Peyer's patch (tissue), 4 donors: ENCODE data around the gene MRGPRD. TPM values are rescaled to one million over a fixed set of nuclear protein-coding genes. Genes with fewer than 3 reads are reported as not detected.

Experiments used
- DNase-seq, 3 donors: peaks; one replicate each; pipeline ENCODE4 v3.0.0-alpha.2; 2017 to 2019
- H3K27ac ChIP-seq, 4 donors: fragments of 200-600 bp; sonication (generic); one replicate each; pipeline ENCODE4 v1.5.1; 2016 to 2019
- H3K27me3 ChIP-seq, 2 donors: fragments of 200-600 bp; sonication (generic); one replicate each; pipeline ENCODE4 v1.5.1; 2019
- H3K36me3 ChIP-seq, 3 donors: fragments of 200-600 bp; sonication (generic); one replicate each; pipeline ENCODE4 v1.5.1; 2016 to 2019
- H3K4me1 ChIP-seq, 4 donors: fragments of 200-600 bp; sonication (generic); one replicate each; pipeline ENCODE4 v1.5.1; 2016 to 2019
- H3K4me3 ChIP-seq, 4 donors: fragments of 200-600 bp; sonication (generic); 1 replicate in 3 of 4; 2 replicates in 1 of 4; pipeline ENCODE4 v1.5.1; 2016 to 2019; ENCODE audit warnings: mild to moderate bottlenecking in 1 of 4
- H3K9me3 ChIP-seq, 4 donors: fragments of 200-600 bp; sonication (generic); one replicate each; pipeline ENCODE4 v1.5.1; 2016 to 2019; ENCODE audit warnings: mild to moderate bottlenecking in 1 of 4
- CTCF ChIP-seq, 6 experiments: fragments of 450-650 bp in 4 of 6; fragments of 200-600 bp in 2 of 6; sonication (generic) in 1 of 6; IDR thresholded peaks; one replicate each; pipeline ENCODE4 v1.5.1; 2017 to 2019; ENCODE audit warnings: antibody characterized with exemption in 6 of 6, mild to moderate bottlenecking in 3 of 6, moderate library complexity in 1 of 6
- POLR2A ChIP-seq, 2 donors: fragments of 450-650 bp; IDR thresholded peaks; one replicate each; pipeline ENCODE4 v1.5.1; 2017; ENCODE audit warnings: antibody characterized with exemption in 2 of 2, mild to moderate bottlenecking in 2 of 2, moderate library complexity in 2 of 2
- total RNA-seq, 4 donors: library from RNA; depleted of rRNA; stranded (reverse); fragments of >200 nt; gene quantifications; one replicate each; pipeline ENCODE4 v1.1.0, GENCODE V29; 2016

MRGPRD gene
- total RNA-seq, 4 donors from 2014 or later = not detected

- H3K36me3 ChIP-seq = no peaks in the 10 kb centered on the region
- DNase-seq = peak in 1 of 3 donors; percentile 31
- H3K4me3 ChIP-seq = no peak overlapping the region
- no peak overlapping the region for H3K27ac ChIP-seq
- H3K27me3 ChIP-seq = no peaks in the 10 kb centered on the region
- no peaks in the 10 kb centered on the region for H3K9me3 ChIP-seq
- H3K4me1 ChIP-seq = no peaks in the 10 kb centered on the region
- no peak for TF ChIP-seq POLR2A (IDR thresholded peaks at IDR 0.05)
- TF ChIP-seq CTCF (IDR thresholded peaks at IDR 0.05) = no peak
Measured at GRCh38 chr11:68989936-68990606, 9.3 kb upstream of the MRGPRD start.

- Histone ChIP-seq H3K36me3 (no peaks in the 10 kb centered on the region), H3K4me3 (no peak overlapping the region), H3K27me3 (no peaks in the 10 kb centered on the region), H3K27ac (no peak overlapping the region), H3K4me1 (no peaks in the 10 kb centered on the region), H3K9me3 (no peaks in the 10 kb centered on the region)
- no peak for TF ChIP-seq POLR2A (IDR thresholded peaks at IDR 0.05)
- TF ChIP-seq CTCF (IDR thresholded peaks at IDR 0.05) = no peak
- no peak for DNase-seq
Measured at GRCh38 chr11:68988491-68988890, 7.7 kb upstream of the MRGPRD start.

- Histone ChIP-seq H3K27me3 (no peaks in the 10 kb centered on the region), H3K27ac (no peak overlapping the region)
Measured at GRCh38 chr11:68987211-68987610, 6.4 kb upstream of the MRGPRD start.

GRCh38 chr11:68983801-68984200, 3.0 kb upstream of the MRGPRD start:
- Histone ChIP-seq H3K27me3 (no peaks in the 10 kb centered on the region), H3K9me3 (no peaks in the 10 kb centered on the region), H3K27ac (no peak overlapping the region), H3K4me1 (no peaks in the 10 kb centered on the region), H3K36me3 (no peaks in the 10 kb centered on the region), H3K4me3 (no peak overlapping the region)
- TF ChIP-seq POLR2A (IDR thresholded peaks at IDR 0.05) (no peak), CTCF (IDR thresholded peaks at IDR 0.05) (no peak)
- peak in 1 of 3 donors; percentile 5 for DNase-seq

More at GRCh38 chr11:68987211-68987610, 6.4 kb upstream of the MRGPRD start:
- Histone ChIP-seq H3K36me3 (no peaks in the 10 kb centered on the region), H3K4me3 (no peak overlapping the region), H3K4me1 (no peaks in the 10 kb centered on the region), H3K9me3 (no peaks in the 10 kb centered on the region)
- DNase-seq = no peak
- TF ChIP-seq CTCF (IDR thresholded peaks at IDR 0.05) (no peak), POLR2A (IDR thresholded peaks at IDR 0.05) (no peak)

- Histone ChIP-seq H3K4me1 (no peaks in the 10 kb centered on the region), H3K27ac (no peak overlapping the region), H3K27me3 (no peaks in the 10 kb centered on the region), H3K4me3 (no peak overlapping the region), H3K36me3 (no peaks in the 10 kb centered on the region), H3K9me3 (no peaks in the 10 kb centered on the region)
- DNase-seq = no peak
- no peak for TF ChIP-seq CTCF (IDR thresholded peaks at IDR 0.05)
- TF ChIP-seq POLR2A (IDR thresholded peaks at IDR 0.05) = no peak
Measured at GRCh38 chr11:68982134-68982533, 1.3 kb upstream of the MRGPRD start.
